ENCODE measurements around the gene PHLDB3.

PHLDB3 gene

GRCh38 chr19:43468354-43469159 is 36.0 kb downstream of the PHLDB3 start:
- DNase-seq (ENCODE audit: low read depth, low spot score) = no peak

DNA sequence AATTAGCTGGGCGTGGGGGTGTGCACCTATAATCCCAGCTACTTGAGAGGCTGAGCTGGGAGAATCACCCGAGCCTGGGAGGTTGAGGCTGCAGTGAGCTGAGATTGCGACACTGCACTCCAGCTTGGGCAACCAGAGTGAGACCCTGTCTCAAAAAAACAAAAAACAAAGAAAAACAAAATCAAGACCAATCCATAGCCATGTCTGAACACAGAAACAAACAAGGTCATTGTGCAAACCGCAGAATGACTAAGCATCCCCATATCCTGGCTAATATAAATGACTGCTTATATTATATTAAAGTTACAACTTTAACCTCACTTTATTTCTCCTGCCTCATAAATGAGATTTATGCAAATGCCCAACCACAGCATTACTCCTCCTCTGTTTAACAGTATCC is 36.8 kb downstream of the PHLDB3 start:
- DNase-seq (ENCODE audit: low read depth, low spot score) = no peak

GRCh38 chr19:43467276-43467675 is 37.3 kb downstream of the PHLDB3 start:
- no peak for DNase-seq (ENCODE audit: low read depth, low spot score)

GRCh38 chr19:43466793-43467192 is 37.8 kb downstream of the PHLDB3 start:
- DNase-seq (ENCODE audit: low read depth, low spot score) = no peak

- no peak for DNase-seq (ENCODE audit: low read depth, low spot score)
Measured at GRCh38 chr19:43465468-43466120, 39.0 kb downstream of the PHLDB3 start, which contains the start of gene LYPD3. TSS of gene LYPD3 (minus strand) at chr19:43465608. CDS start at chr19:43465571, 37 bp downstream.

GRCh38 chr19:43464134-43464775 is 40.3 kb downstream of the PHLDB3 start:
- no peak for DNase-seq (ENCODE audit: low read depth, low spot score)

DNA sequence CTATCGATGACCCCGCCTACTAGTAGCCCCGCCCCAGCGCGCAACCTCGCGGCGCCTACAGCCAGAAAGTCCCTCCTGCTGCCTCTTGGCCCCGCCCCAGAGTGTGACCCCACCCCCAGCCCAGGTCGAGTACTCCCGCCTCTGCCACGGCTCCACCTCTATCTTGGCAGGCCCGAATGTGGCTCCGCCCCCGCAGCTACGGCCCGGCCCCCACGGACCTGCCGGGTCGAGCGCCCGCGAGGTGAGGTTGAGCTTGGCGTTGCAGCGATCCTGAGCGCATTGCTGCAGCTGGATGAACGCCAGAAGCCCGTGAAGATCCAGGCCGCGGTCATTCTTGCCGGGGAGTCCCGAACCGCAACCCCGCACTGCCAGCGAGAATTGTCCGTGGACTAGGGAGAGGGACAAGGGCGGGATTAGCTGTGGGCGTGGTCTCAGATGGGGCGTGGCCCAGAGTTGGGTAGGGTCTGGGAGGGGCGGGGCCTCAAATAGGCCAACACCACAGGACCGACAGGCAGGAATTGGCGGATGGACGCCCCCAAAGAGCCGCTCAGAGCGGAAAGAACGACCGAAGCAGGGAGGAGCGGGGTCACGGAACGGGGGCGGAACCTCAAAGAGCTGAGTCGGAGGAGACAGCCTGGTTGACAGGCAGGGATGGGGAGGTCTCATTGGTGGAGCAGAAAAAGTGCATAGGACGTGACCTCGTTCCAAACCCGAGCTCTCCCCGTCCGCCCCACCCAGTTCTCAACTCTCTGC is 41.0 kb downstream of the PHLDB3 start:
- peak; percentile 68 for DNase-seq (ENCODE audit: low read depth, low spot score)

DNA sequence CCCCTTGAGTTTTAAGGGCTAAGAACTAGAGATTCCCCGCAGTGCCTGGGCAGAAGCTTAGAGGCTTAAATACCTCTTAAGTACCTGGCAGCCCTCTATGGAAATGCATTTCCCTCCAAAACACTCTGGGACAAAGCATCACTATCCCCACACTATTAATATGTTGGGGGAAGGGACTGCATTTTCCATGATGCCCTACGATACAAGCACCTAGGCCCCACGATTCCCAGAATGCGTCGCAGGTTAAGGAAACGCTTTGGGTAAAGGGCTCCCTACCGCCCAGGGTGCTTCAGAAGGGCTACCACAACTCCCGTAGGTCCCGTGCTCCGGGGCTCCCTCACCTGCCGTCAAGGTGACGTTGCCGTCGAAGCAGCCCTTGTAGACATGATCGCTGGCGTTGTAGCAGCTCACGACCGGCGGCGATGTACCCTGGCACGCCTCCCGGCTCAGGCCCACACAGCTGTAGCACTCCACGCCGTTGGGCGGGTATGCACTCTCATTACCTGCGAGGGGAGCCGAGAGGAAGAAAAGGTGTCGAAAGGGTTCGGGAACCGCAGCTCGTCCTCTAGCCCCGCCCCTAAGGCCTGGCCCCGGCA is 41.7 kb downstream of the PHLDB3 start:
- peak; percentile 17 for DNase-seq (ENCODE audit: low read depth, low spot score)

GRCh38 chr19:43462383-43462782 is 42.2 kb downstream of the PHLDB3 start:
- no peak for DNase-seq (ENCODE audit: low read depth, low spot score)

DNA sequence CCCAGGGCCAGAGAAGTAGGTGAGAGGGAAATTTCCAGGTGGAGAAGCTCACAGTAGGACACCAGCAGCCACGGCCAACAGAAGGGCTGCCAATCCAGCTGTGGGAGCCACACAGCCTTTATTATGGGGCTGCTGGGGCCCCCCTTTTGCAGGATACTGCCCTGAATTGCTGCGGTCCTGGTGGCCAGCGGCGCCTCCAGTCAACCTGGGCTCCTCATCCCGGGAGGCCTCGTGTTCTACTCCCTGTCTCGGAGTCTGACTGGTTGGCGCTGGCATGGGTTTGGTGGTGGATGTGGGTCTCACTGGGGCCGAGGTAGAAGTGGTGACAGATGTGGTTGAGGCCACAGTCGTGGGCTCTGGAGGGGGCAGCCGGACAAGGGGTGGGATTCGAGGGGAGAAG is 43.2 kb downstream of the PHLDB3 start:
- DNase-seq (ENCODE audit: low read depth, low spot score) = no peak

- no peak for DNase-seq (ENCODE audit: low read depth, low spot score)
Measured at GRCh38 chr19:43460362-43461016, 44.1 kb downstream of the PHLDB3 start.

DNA sequence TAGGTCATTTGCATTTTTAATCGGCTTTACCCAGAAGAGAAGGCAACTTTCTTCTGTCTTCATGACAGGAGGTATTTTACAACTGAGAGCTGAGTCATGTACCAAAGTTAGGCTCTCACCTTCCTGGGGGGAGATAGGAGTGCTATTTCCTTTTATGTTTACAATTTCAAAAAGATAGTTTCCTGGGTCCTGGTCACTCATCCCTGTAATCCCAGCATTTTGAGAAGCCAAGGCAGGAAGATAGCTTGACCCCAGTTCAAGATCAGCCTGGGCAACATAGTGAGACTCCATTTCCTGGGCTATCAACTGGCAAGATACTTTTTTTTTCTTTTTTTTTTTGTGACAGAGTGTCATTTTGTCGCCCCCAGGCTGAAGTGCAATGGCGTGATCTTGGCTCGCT is 46.7 kb downstream of the PHLDB3 start:
- no peak for DNase-seq (ENCODE audit: low read depth, low spot score)

DNA sequence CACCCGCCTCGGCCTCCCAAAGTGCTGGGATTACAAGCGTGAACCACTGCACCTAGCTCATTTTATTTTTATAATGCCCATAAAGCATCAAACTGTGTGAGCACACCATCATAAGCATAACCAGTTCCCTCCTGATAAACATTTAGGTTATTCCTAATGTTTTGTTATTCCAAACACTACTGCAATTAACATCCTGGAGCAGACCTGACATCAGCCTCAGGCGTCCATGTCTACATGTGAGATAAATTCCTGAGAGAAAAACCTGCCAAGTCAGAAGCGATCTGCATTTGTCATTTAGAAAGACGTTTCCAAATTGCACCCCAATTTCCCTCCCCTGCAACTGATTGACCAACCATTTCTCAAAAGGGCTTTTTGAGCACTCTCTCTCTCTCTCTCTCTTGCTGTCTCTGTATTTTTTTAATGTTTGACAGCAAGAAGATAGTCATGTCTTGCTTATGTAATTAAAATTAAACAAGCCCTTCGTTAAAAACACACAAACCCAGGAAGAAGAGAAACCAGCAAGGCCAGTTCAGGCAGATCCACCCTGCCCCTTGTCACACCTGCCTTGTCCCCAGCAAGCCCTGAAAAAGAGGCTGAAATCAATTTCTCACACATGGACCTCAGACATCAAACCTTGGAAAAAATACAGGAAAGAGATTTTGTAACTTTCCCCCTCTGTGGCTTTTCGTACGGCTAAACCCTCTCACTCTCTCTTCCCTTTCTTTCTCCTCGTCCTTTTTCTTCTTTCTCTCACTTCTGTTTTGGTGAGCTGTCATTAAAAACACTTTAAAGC is 49.0 kb downstream of the PHLDB3 start:
- no peak for DNase-seq (ENCODE audit: low read depth, low spot score)

DNA sequence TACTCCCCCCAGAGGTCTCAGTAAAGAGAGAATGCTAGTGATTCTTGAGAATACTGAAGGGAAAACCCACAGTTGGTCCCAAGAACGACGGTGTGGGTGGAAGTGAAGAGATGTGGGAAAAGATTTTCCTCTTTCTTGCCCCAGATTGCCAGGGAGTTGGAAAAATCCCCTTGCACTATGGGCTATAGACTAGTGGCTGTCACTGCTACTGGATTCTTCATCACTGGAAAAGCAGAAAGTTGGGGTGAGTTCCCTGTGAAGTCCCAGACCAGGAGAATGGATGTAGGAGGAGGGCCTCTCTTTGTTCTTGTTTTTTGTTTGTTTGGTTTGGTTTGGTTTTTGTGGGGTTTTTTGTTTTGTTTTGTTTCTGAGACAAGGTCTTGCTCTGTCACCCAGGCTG is 50.5 kb downstream of the PHLDB3 start:
- no peak for DNase-seq (ENCODE audit: low read depth, low spot score)

- DNase-seq (ENCODE audit: low read depth, low spot score) = no peak
Measured at GRCh38 chr19:43452582-43452981, 52.0 kb downstream of the PHLDB3 start.

DNA sequence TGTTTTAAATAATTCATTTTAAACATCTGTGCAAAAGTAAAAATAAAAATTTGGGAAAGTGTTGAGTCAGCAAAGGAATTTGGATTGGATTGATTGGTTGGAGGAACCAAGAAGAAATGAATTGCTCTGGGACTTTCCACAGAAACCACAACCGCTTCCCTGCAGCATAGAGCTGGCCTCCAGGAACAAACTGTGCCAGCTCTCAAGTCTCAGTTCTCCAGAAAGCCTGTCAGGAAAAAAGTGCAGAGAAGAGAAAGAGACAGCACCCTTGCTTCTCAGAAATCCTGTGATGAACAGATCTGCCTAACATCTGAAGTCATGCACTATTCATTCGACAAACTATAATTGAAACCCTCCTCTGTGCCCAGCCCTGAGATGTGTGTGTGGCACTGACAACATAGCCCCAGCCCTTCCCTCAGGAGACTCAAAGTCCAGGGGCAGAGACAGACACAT is 54.0 kb downstream of the PHLDB3 start:
- no peak for DNase-seq (ENCODE audit: low read depth, low spot score)

GRCh38 chr19:43447655-43448054 is 56.9 kb downstream of the PHLDB3 start:
- DNase-seq (ENCODE audit: low read depth, low spot score) = no peak

GRCh38 chr19:43446746-43447489 is 57.6 kb downstream of the PHLDB3 start:
- DNase-seq (ENCODE audit: low read depth, low spot score) = peak; percentile 23

GRCh38 chr19:43445426-43445825 is 59.1 kb downstream of the PHLDB3 start:
- DNase-seq (ENCODE audit: low read depth, low spot score) = no peak

Data from iPS DF 19.7 (cell line).